AG09319 (cell line): Measurements from ENCODE around the gene HYDIN.

Source experiments
- DNase-seq: peaks from one replicate; pipeline ENCODE4 v3.0.0-alpha.2; 2010; ENCODE audit warnings: low read depth; ENCODE audit errors: extremely low read depth
- TF ChIP-seq, protein P1 (sequence below): IDR thresholded peaks from 2 replicates; pipeline ENCODE4 v1.5.1; 2011; ENCODE audit warnings: low read depth, mild to moderate bottlenecking, inconsistent platforms, low read length, moderate library complexity

HYDIN gene

GRCh38 chr16:70790815-70791214 lies 439.7 kb downstream of the HYDIN start:
- DNase-seq: no peak
- TF ChIP-seq, protein P1, sequence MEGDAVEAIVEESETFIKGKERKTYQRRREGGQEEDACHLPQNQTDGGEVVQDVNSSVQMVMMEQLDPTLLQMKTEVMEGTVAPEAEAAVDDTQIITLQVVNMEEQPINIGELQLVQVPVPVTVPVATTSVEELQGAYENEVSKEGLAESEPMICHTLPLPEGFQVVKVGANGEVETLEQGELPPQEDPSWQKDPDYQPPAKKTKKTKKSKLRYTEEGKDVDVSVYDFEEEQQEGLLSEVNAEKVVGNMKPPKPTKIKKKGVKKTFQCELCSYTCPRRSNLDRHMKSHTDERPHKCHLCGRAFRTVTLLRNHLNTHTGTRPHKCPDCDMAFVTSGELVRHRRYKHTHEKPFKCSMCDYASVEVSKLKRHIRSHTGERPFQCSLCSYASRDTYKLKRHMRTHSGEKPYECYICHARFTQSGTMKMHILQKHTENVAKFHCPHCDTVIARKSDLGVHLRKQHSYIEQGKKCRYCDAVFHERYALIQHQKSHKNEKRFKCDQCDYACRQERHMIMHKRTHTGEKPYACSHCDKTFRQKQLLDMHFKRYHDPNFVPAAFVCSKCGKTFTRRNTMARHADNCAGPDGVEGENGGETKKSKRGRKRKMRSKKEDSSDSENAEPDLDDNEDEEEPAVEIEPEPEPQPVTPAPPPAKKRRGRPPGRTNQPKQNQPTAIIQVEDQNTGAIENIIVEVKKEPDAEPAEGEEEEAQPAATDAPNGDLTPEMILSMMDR: no peak

- TF ChIP-seq, protein P1: no peak
- no peak for DNase-seq
Observed at GRCh38 chr16:70789595-70790447, 440.7 kb downstream of the HYDIN start.

GRCh38 chr16:70788668-70789594 lies 441.6 kb downstream of the HYDIN start:
- TF ChIP-seq, protein P1: no peak
- peak; percentile 50 for DNase-seq

- DNase-seq: no peak
- TF ChIP-seq, protein P1: no peak
Observed at GRCh38 chr16:70786020-70786755, 444.3 kb downstream of the HYDIN start.

DNA sequence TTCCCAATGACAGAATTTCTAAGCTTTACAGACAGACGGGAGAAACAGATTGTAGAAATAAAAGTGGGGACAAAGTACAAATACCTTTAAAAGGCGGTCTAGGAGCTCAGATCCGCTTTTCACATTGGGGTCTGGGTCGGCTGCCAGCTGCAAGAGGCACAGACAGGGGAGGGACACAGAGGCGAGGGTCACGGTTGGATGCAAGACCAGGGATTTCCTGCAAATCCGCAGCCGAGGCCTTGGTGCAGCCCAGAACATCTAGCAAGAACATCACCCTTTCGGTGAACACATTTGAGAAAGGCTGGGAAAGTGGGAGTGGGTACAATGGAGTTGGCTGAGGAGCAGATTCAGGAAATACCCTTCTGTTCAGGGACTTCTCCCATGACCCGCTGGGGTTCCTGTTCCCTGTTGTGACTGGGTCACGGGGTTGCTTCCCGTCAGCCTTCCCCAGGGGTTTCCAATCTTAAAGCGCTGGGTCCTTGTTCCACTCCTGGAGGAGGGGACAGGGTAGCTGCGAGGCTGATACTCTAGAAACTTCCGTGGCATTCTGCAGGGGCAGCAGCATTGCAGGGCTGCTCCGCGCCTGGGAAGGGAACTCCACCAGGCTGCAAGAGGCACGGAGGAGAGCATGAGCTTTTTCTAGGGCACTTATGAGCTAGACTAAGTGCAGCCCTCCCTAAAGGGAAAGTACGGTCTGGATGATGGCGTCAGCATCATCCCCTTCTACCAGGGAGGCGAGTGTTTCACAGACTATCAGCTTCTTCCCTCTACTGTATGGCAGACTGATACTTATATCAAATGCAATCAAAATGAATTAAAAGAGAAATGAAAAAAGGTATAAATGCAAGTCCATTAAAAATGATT lies 445.6 kb downstream of the HYDIN start:
- DNase-seq: no peak
- TF ChIP-seq, protein P1: no peak

DNA sequence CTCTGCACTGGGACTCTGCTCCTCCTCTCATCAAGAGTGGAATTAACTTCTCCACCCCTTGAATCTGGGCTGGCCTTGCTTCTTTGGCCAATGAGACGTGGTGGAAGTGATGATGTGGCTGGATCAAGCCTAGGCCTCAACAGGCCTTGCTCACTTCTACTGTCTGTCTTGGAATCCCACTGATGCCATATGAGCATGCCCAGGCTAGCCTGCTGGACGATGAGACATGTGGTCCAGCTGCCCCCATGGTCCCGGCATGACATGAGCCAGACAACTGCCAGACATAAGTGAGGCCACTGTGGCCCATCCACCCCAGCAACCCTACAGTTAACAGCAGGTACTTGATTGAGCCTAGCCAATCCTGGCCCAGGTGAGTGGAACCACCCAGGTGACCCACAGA lies 448.3 kb downstream of the HYDIN start:
- TF ChIP-seq, protein P1: no peak
- no peak for DNase-seq
